Measurements from ENCODE around the gene BTBD1. TPM values are rescaled to one million over a fixed set of nuclear protein-coding genes. Genes with fewer than 3 reads are reported as not detected.

Gene BTBD1
- total RNA-seq, 1 donor from 2014 or later: 51.3 TPM

DNA sequence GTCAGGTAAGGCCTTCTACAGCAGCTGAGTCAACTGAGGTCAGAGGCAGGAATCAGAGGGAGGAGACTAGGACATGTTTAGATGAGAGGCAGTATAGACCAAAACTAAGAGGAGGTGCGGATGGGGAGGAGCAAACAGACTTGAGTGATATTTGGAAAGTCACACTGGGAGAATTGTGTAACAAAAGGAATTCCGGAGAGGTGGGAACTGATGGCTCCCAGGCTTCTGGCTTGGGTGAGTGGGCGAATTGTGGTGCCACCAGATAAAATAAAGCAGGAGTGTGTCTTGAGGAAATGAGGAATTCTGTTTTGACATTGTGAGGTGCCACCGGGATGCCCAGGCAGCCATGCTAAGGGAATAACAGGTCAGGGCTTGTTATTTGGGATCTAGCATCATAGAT, 37.1 kb upstream of the BTBD1 start:
- Histone ChIP-seq H3K4me1 (peaks cover 11% of the 10 kb centered on the region), H3K9me3 (no peaks in the 10 kb centered on the region), H3K27ac (no peak overlapping the region), H3K4me3 (no peak overlapping the region), H3K27me3 (peaks cover 7% of the 10 kb centered on the region), H3K36me3 (no peaks in the 10 kb centered on the region)
- TF ChIP-seq POLR2A (IDR thresholded peaks at IDR 0.05) (no peak), POLR2AphosphoS5 (IDR thresholded peaks at IDR 0.05; ENCODE audit: insufficient read depth in 1 of 2, low read depth in 1 of 2) (no peak), CTCF (IDR thresholded peaks at IDR 0.05) (no peak)
- no peak for DNase-seq (ENCODE audit: extremely low spot score in 2 of 2)
- intact Hi-C loops (cut with DNase I): no loop called here

DNA sequence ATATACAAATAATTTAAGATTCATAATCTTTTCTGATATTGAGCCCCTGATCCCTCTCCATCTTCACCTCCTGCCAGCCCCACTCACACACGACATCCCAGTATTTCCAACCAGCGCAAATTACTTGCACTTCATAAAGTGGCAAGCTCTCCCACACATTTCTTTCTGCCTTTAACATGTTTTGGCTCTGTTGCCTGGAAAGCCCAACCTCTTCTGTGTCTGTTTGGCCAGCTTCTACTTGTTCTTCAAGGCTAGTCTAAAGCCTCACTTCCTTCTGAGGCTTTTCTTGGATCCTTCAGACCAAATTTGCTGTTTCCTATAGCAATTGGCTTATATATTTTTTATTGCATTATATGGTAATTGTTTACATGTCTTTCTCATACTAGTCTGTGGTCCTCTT, 35.3 kb upstream of the BTBD1 start:
- H3K4me3 ChIP-seq: no peak overlapping the region
- no peaks in the 10 kb centered on the region for H3K27me3 ChIP-seq
- H3K36me3 ChIP-seq: no peaks in the 10 kb centered on the region
- no peak for DNase-seq (ENCODE audit: extremely low spot score in 2 of 2)
- TF ChIP-seq POLR2AphosphoS5 (IDR thresholded peaks at IDR 0.05; ENCODE audit: insufficient read depth in 1 of 2, low read depth in 1 of 2) (no peak), CTCF (IDR thresholded peaks at IDR 0.05) (no peak), POLR2A (IDR thresholded peaks at IDR 0.05) (no peak)
- H3K27ac ChIP-seq: no peak overlapping the region
- no peaks in the 10 kb centered on the region for H3K9me3 ChIP-seq
- intact Hi-C loops (cut with DNase I): no loop called here
- H3K4me1 ChIP-seq: no peaks in the 10 kb centered on the region

DNA sequence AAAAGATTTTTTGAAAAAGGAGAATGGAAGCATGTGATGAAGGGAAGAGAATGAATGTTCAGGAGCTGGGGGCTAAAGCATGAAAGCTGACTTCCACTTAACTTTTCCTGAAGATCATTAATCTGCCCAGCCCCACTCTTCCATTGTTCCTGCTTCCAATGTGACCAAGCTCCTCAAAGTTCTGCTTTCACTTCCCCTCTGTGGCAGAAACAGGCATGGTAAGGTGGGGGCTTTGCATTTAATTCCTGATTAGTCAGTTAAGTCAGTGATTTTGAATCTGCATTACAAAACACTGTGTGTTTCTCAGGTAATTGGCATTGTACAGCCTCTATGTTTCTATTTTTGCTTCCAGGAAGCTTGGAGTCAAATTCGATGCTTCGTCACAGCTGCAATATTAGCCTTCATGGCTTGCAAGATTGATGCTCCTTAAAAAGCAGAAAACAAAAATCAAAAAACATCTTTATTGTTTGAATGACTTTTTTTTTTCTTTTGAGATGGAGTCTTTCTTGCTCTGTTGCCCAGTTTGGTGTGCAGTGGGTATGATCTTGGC, 33.1 kb upstream of the BTBD1 start:
- DNase-seq (ENCODE audit: extremely low spot score in 2 of 2): no peak
- Histone ChIP-seq H3K4me3 (no peak overlapping the region), H3K9me3 (no peaks in the 10 kb centered on the region), H3K4me1 (no peaks in the 10 kb centered on the region), H3K27ac (no peak overlapping the region), H3K36me3 (no peaks in the 10 kb centered on the region), H3K27me3 (no peaks in the 10 kb centered on the region)
- TF ChIP-seq POLR2A (IDR thresholded peaks at IDR 0.05) (no peak), POLR2AphosphoS5 (IDR thresholded peaks at IDR 0.05; ENCODE audit: insufficient read depth in 1 of 2, low read depth in 1 of 2) (no peak), CTCF (IDR thresholded peaks at IDR 0.05) (no peak)
- intact Hi-C loops (cut with DNase I): no loop called here

DNA sequence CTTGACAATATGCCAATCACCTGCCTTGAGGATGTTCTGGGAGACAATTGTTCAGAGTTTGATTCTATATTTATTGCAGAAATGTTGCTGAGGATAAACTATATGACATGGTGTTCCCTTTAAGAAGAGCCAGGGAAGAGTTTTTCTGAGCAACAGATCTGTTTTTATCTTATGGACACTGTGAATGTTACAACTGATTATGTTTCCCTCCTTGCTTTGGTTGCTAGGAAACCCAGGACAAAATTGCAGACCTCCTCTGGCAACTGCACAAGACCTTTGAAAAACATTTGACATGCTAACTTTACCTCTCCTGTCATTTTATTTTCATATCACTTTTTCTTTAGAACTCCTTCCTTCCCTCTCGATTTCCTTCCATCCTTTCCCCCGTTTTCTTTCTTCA, 32.2 kb upstream of the BTBD1 start:
- intact Hi-C loops (cut with DNase I): no loop called here
- no peaks in the 10 kb centered on the region for H3K36me3 ChIP-seq
- no peaks in the 10 kb centered on the region for H3K4me1 ChIP-seq
- H3K27me3 ChIP-seq: no peaks in the 10 kb centered on the region
- TF ChIP-seq POLR2A (IDR thresholded peaks at IDR 0.05): no peak
- no peak for TF ChIP-seq CTCF (IDR thresholded peaks at IDR 0.05)
- TF ChIP-seq POLR2AphosphoS5 (IDR thresholded peaks at IDR 0.05; ENCODE audit: insufficient read depth in 1 of 2, low read depth in 1 of 2): no peak
- no peaks in the 10 kb centered on the region for H3K9me3 ChIP-seq
- no peak for DNase-seq (ENCODE audit: extremely low spot score in 2 of 2)
- no peak overlapping the region for H3K4me3 ChIP-seq
- no peak overlapping the region for H3K27ac ChIP-seq

- no peaks in the 10 kb centered on the region for H3K9me3 ChIP-seq
- intact Hi-C loops (cut with DNase I): no loop called here
- no peak for DNase-seq (ENCODE audit: extremely low spot score in 2 of 2)
- H3K4me3 ChIP-seq: no peak overlapping the region
- H3K27me3 ChIP-seq: no peaks in the 10 kb centered on the region
- H3K36me3 ChIP-seq: no peaks in the 10 kb centered on the region
- no peak overlapping the region for H3K27ac ChIP-seq
- H3K4me1 ChIP-seq: no peaks in the 10 kb centered on the region
- TF ChIP-seq POLR2A (IDR thresholded peaks at IDR 0.05): no peak
- no peak for TF ChIP-seq POLR2AphosphoS5 (IDR thresholded peaks at IDR 0.05; ENCODE audit: insufficient read depth in 1 of 2, low read depth in 1 of 2)
- TF ChIP-seq CTCF (IDR thresholded peaks at IDR 0.05): no peak
These were observed 31.0 kb upstream of the BTBD1 start for GRCh38 chr15:83098079-83098478.
